GM19438 (cell line): ENCODE results near the gene POGZ.
A peak's percentile ranks its signal among the peaks of the same experiment; 100 is the strongest.

Experiments
- ATAC-seq: cut with Tn5 transposase; IDR thresholded peaks from one replicate; pipeline ENCODE4 v1.9.1; 2021; ENCODE audit warnings: low read depth; ENCODE audit not compliant: unreplicated experiment

Gene POGZ

DNA sequence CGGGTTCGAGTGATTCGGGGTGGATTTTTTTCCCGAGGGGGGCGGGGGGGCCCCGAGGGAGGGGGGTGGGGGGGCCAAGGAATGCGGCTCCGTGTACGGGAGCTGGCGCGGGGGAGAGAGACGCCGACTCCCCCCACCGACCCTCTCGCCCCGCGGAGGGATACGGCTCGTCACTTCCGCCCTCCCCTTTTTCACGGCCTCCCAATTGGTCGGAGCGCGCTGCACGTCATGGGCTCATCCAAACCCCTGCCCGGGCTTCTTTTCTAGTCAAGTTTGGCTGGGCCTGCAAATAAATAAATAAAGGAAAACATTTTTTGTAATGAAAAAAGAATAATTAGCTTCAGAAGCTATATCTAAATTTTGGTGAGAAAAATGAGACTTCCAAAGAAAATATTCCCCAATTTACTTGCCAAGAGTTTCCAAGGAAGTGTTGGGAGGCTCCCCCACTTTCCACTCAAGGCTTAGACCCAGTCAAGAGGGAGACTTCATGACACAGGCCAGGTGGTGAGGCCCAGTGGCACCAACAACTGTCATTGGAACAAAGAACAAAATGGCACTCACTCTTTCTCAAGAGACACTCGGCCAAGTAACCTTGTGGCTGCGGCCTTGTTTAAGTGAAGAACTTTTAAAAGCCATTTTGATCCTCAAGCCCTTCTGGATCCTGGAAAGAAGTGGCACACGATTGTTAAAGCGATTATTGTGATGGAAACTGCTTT, at the start of gene POGZ:
Gene POGZ, minus strand, starts transcription at position 164 of the 716 bp plus-strand sequence. CDS start 17,290 bp downstream, outside the sequence.
- peak; percentile 71 for ATAC-seq

GRCh38 chr1:151508833-151509232, 49.5 kb upstream of the POGZ start:
- ATAC-seq, result no peak

GRCh38 chr1:151504759-151505158, 45.5 kb upstream of the POGZ start:
- ATAC-seq, result no peak

GRCh38 chr1:151504252-151504651, 45.0 kb upstream of the POGZ start:
- no peak for ATAC-seq

DNA sequence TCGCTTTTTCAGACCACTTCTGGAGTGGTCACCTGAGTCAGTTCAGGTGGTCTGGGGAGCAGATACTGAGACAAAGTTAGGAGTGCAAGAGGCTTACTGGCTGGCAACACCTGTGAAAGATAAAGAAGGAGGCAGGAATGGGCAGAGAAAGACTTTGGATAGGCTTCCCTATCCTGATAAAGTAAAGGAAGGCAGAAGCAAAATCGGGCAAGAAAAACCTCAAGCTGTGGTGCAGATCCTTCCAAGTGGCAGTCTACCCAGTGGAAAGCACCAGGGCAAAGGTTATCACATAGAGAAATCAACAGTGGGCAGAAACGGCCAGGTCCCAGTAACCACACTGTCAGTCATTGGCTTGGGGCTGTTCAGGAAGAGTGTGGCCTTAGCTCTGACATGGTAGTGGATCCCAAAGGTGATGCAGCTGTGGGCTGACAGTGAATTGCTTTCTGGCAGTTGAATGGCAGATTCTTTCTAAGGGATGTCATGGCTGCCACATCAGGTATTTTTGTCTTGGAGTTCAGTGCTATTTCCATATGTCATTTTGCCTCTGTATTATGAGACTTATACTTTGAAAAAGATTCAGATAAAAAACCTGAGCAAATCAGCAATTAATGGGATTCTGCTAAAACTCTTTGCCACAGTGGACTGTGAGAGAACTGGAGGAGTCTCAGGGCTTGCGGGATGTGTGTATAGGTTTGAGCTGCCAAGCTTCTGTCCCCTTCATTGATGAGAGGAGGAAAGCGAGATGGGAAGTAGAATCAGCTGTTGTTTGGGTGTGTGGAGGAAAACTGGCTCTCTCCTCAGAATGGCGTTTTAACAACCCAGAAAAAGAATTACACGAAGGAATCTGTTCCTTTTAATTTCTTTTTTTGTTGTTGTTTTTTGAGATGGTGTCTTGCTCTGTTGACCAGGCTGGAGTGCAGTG, 43.8 kb upstream of the POGZ start:
- no peak for ATAC-seq

DNA sequence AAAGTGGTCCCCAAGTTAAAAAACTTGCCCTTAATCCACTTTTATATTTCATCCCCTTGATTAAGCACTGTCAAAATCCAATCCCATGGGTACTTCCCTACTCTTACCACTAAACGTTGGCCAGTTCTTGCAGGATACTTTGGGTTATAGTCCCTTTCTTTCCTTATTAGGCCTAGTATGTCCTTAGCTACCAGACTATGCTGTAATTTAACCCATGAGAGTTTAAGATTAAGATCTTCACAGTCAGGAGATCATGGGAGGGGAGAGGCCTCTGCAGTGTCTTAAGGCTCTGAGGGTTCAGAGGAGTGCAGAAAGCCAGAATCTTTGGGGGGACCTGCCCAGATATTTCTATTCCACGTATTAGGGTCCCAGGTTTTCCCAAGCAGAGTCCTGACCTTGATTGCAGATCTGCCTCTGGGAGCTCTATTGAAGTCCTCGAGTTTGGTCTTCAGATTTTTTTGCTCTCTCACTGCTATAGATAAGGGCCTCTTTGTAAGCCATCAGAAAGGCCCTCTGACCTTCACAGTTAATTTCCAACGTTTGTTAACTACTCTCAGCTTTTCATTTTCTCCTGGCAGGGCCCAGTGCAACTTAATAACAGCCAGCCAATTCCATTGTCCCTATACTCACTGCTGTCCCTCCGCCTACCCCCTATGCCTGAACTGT, 42.9 kb upstream of the POGZ start:
- ATAC-seq, result no peak

GRCh38 chr1:151501474-151501873, 42.2 kb upstream of the POGZ start:
- ATAC-seq, result no peak

DNA sequence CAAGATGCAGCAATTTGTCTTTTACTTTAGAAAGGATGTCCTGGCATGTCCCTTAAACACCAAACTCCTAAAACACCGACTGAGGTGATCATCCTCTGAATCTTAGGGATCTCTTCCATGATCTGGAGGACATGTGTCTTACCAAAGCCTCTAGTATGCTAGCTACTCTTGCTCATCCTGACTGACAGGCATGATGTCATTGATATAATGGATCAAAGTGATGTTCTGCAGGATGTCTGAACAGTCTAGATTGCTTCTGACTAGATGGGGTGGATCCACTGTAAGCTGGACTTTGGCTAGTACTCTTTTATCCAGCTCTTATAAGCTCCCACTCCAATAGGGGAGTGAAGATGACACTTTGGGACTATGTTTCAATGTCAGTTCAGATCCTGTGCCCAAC, 40.6 kb upstream of the POGZ start:
- ATAC-seq, result no peak

DNA sequence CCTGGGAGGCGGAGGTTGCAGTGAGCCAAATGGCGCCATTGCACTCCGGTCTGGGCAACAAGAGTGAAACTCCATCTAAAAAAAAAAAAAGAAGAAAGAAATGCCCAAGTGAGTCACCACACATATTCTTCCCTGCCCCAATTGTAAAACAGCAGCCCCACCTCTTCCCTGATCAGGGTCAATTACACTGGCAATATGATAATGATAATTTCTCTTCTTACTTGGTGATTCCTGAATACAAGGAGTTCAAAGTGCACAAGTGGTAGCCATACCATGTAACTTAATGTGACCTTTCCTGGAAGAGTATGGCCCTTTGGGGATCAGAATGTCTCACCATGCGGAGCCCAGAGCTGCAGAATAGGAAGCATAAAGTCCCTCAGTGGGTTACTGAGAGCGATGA, 40.1 kb upstream of the POGZ start:
- no peak for ATAC-seq

DNA sequence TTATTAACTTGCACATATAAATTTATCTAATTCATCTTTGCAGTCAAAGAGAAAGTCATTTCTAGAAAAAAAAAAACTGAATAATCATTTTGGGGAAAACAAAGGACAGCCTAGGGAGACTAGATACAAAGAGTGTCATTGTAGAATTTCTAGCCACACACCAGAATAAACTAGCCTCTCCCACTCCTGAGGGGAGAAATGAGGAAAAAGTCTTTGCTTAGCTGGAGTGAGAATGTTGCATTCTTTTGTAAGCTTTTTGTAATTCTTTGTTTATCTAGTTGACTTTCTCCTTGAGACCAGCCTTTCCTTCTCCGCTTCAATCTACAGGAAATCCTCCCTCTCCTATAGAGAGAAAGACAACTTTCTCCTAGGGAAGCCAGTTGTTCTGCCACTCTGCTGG, 36.0 kb upstream of the POGZ start:
- no peak for ATAC-seq

GRCh38 chr1:151494741-151495281, 35.5 kb upstream of the POGZ start:
- ATAC-seq, result no peak

GRCh38 chr1:151493042-151493441, 33.7 kb upstream of the POGZ start:
- ATAC-seq, result no peak

DNA sequence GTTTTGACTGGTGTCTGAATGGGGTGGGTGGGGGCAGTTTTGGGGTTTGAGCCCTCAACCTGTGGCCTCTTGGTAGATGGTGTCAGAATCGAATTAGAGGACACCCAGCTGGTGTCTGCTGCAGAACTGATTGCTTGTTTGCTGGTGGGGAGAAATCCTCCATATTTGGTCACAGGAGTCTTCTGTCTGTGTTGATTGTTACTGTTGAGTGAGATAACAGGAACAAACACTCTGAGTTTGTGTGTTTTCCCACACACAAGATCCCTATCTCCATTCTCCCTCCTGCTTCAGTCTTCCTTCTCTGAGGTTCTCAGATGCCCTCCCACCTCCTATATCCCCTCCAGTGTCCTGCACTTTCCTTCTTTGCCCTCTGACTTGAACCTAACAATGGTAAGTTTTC, 32.8 kb upstream of the POGZ start:
- no peak for ATAC-seq

DNA sequence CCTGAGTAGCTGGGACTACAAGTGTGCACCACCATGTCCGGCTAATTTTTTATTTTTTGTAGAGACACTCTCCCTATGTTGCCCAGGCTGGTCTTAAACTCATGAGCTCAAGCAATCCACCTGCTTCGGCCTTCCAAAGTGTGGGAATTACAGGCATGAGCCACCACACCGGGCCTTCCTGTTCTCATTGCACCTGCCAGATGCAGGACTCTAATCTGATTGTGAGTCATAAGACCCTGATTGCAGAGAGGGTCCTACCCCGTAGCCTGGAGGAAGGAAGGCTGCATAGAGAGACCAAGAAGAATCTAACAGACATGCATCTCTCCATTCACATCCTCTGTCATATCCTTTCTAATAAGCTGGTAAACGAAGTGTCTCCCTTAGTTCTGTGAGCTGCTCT, 32.3 kb upstream of the POGZ start:
- ATAC-seq, result no peak

DNA sequence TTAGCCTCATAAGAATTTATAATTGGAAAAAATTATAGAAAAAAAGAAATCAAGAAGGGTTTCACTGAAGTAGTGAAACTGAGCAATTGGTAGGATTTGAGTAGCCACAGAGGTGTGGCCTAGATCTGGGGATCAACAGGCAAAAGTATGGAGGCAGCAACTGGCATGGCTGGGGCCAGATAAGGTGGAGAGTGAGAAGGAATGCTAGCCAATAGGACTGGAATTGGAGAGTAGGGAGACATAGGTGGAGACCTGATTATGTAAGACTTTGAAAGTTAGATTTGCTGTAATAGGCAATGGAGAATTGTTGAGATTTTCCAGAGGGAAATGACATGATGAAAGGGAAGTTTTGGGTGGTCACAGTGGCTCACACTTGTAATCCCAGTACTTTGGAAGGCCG, 27.3 kb upstream of the POGZ start:
- ATAC-seq, result no peak

GRCh38 chr1:151485685-151486255, 26.5 kb upstream of the POGZ start:
- ATAC-seq, result no peak

DNA sequence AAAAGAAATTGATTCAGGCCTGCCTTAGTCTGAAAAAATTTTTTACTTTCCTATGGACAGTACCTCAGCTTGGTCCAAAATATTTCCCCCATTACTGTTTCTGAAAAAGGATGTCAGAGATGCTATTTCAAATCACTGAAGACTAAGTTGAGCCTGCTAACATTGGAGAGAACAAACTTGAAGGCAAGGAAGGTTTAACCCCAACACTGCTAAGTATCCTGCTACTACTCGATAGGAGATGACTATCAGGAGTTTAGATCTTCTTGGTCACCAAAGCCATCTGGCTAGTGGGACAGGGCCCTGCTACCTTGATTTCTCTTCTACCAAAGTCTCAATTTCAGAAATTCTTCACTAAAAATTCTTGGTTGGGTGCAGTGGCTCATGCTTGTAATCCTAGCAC, 22.7 kb upstream of the POGZ start:
- no peak for ATAC-seq

DNA sequence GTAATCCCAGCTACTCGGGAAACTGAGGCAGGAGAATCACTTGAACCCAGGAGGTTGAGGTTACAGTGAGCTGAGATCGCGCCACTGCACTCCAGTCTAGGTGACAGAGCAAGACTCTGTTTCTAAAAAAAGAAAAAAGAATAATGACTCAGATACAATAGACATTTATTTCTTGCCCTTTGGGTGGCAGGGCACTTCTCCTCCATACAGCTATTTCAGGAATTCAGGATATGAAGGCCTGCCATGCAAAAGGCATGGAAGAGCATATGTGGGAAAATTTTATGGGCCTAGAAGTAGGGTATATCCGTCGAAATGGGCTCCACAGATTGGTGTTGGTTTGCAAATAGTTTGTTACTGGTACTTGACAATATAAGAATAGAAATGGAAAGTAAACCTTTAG, 20.2 kb upstream of the POGZ start:
- ATAC-seq, result no peak

DNA sequence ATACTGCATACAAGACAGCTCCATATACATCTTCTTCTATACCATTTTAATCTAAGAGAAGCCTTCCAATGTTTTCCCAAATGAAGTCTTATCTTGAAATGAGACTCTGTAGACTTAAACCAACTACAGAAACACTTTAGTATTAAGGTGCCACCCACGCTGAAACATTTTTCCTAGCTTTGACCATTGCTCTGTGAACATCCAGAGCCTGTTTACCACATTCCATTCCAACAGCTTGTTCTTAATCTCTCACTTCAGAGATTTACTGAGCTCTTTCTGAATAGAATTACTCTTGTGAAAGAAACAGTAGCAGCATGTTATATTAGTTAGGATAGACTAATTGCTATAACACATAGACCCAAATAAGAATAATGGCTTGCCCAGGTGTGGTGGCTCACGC, 19.6 kb upstream of the POGZ start:
- ATAC-seq, result no peak

DNA sequence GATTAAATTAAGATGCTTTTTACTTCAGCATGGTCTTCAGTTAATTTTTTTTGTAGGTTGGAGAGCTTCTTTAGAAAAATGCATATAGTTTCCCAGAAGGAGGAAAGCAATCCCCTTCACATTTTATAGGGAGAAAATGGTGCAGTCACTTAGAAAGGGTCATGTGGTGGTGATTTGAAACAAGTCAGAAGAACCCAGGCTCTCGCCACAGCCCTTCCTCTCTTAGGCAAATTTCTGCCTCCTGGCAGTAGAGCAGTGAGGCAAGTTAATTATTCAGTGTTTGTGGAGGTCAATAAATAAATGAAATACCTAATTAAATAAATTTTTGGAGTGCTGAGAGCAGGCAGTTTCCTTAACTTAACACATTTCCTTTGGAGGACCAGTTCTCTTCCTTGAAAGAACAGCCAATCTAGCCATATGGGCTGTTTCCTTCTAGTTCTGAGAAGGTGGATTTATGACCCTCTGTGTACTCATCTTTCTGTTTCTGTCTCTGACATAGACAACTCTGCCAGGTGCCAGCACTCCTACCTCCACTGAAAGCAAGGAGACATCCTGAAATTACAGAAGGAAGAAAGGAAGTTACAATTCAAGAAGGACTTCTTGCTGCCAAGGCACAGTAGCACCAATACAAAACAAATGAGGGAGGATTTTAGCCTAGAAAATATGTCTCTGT, 19.0 kb upstream of the POGZ start:
- ATAC-seq, result no peak
